ENCODE data around the gene DDX39A.
"Not testable (repeated sequence)": the region's sequence is repeated elsewhere in the genome, so short reads cannot be mapped to it uniquely, and the experiment has no call there.

DDX39A gene

GRCh38 chr19:14370940-14371280 is 48.2 kb downstream of the DDX39A start:
- in situ Hi-C loops (cut with MboI; ENCODE audit: low pct_unique_long_range_greater_than_20kb, low sequenced_read_pairs), result no loop called here

GRCh38 chr19:14370169-14370939 is 48.8 kb downstream of the DDX39A start:
- DNase-seq, result peak; percentile 83
- in situ Hi-C loops (cut with MboI; ENCODE audit: low pct_unique_long_range_greater_than_20kb, low sequenced_read_pairs), result no loop called here

More at GRCh38 chr19:14370940-14371280, 48.2 kb downstream of the DDX39A start:
- no peak for DNase-seq

- no peak for DNase-seq
- in situ Hi-C loops (cut with MboI; ENCODE audit: low pct_unique_long_range_greater_than_20kb, low sequenced_read_pairs), result no loop called here
Measured at GRCh38 chr19:14369399-14370168, 49.6 kb downstream of the DDX39A start.

- in situ Hi-C loops (cut with MboI; ENCODE audit: low pct_unique_long_range_greater_than_20kb, low sequenced_read_pairs), result no loop called here
- DNase-seq, result peak; percentile 85
Measured at GRCh38 chr19:14368011-14368513, 51.1 kb downstream of the DDX39A start.

- DNase-seq, result no peak
- in situ Hi-C loops (cut with MboI; ENCODE audit: low pct_unique_long_range_greater_than_20kb, low sequenced_read_pairs), result no loop called here
Measured at GRCh38 chr19:14367016-14367415, 52.1 kb downstream of the DDX39A start.

GRCh38 chr19:14366529-14366928 is 52.6 kb downstream of the DDX39A start:
- peak; percentile 81 for DNase-seq

GRCh38 chr19:14364098-14364443 is 55.1 kb downstream of the DDX39A start:
- DNase-seq; in situ Hi-C loops (cut with MboI; ENCODE audit: low pct_unique_long_range_greater_than_20kb, low sequenced_read_pairs): not testable (repeated sequence)

More at GRCh38 chr19:14366529-14366928, 52.6 kb downstream of the DDX39A start:
- in situ Hi-C loops (cut with MboI; ENCODE audit: low pct_unique_long_range_greater_than_20kb, low sequenced_read_pairs), result no loop called here

GRCh38 chr19:14363183-14364097 is 55.7 kb downstream of the DDX39A start:
- DNase-seq, result peak; percentile 80
- in situ Hi-C loops (cut with MboI; ENCODE audit: low pct_unique_long_range_greater_than_20kb, low sequenced_read_pairs), result no loop called here

- DNase-seq, result peak; percentile 88
- in situ Hi-C loops (cut with MboI; ENCODE audit: low pct_unique_long_range_greater_than_20kb, low sequenced_read_pairs), result no loop called here
Measured at GRCh38 chr19:14361824-14362223, 57.3 kb downstream of the DDX39A start.

Data from KBM-7 (cell line).